HG02571 (cell line): ENCODE results near the gene RGL1.

Experiments
- ATAC-seq: cut with Tn5 transposase; IDR thresholded peaks from one replicate; pipeline ENCODE4 v1.9.1; 2021; ENCODE audit warnings: mild to moderate bottlenecking, moderate library complexity; ENCODE audit not compliant: unreplicated experiment

RGL1 gene

DNA sequence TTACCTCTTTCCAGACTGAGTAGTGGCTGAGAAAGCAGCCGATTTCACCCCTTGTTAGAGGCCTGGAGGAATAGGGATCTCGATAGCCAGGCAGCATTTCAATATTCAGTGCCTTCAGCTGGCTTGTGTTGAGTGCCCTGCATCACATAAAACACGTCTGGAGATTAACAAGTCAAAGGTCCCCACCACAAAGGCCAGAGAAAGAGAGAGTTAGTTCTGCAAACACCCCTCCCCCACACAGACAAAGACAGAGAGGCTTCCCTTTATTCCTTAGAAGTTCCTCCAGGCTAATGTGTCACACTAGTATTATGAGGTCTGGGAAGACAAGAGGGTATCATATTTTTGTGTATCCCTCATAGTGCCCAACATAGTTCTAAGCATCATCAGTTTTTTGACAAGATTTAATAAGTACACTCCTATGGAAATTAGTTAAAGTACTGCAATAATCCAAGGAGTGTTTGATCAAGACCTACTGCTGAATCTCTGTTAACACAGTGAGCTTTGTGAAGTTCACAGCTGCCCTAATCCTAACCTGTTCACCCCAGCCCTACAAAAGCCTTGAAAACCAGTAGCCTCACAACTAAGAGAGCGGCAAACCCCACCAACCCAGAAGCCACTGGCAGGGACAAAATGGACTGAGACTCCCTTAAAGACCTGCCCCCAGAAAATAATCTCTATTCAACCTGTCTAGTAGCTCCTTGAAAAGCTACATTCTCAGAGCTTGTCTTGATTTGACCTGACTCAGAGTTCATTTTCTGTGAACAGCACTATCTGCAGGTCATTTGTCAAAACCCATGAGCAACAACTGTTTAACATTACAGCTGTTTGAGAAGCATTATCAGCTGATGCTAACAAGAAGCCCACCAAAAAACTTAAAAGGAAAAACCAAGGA is 140.8 kb downstream of the RGL1 start:
- no peak for ATAC-seq

DNA sequence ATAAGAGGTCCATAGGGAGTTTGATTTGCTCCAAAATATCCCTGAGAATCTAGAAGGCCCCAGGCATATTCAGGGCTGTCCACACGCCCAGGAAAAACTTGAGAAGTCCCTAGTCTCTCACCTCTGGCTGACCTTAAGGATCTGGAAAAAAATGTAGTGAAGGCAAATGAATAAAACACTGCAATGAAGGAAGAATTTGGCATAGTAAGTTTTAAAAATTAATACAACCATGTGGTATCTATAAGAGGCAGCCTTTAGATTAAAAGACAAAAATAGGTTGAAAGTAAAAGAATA is 141.3 kb downstream of the RGL1 start:
- ATAC-seq = no peak

DNA sequence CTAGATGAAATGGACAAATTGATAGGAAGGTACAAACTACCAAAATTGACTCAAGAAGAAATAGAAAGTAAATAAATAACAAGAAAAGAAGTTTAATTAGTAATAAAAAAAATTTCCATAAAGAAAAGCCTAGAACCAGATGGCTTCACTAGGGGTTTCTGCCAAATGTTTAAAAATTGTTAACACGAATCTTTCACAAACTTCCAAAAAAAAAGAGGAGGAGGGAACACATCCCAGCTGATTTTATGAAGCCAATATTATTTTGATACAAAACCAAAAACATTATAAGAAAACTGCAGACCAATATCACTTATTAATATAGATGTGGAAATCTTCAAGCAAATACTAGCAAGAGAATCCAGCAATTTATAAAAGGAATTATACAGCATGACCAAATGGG is 143.1 kb downstream of the RGL1 start:
- no peak for ATAC-seq

DNA sequence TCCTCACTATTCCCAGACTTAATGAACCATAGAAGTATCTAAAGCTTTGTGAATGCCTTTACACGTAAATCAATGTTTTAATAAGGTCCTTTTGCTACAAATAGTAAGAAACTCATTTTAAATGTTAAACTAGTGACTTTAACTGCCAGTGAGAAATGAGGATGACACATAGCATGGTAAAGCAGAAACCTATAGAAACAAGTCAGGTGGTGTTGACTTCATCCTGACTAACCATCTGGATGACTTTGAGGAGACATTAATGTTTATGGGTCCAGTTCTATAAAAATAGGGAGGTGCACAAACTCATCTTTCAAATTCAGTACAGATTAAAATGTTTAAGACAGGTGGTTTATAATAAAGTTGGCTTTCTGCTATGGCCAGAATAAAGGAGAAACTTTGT is 147.2 kb downstream of the RGL1 start:
- ATAC-seq = no peak

DNA sequence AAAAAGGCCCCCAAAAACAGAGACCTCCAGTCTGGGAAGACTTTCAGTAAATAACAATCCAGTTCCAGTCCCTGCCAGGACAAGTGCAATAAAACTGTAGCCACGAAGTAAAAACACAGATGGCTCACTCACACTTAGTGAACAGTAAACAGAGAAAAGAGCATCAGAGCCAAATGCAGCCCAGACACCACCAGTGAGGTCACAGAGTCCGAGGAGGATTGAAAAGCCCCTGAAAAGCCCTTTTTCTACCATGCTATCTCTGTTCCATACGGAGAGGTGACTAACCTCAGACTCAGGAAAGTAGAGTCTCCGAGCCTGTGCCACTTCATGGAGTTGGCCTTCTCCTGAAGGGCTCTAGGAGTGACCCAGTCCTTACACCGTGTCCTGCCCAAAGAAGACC is 148.1 kb downstream of the RGL1 start:
- ATAC-seq = no peak

DNA sequence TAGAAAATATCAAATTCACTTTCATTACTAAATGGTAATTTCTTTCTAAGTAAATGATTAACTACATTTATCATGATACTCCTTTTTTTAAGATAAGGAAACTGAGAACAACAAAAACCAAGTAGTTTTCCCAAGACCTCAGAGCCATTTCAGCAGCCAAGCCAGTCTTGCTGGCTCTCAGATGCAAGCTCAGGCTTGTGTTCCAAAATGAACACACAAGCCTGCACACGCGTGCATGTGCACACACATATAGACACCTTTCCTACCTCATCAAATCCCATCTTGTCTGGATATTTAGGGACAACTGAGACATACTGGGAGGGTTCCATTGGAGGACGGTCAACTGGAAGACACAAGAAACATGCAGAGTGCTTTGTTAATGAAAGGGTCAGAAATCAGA is 149.6 kb downstream of the RGL1 start:
- no peak for ATAC-seq

DNA sequence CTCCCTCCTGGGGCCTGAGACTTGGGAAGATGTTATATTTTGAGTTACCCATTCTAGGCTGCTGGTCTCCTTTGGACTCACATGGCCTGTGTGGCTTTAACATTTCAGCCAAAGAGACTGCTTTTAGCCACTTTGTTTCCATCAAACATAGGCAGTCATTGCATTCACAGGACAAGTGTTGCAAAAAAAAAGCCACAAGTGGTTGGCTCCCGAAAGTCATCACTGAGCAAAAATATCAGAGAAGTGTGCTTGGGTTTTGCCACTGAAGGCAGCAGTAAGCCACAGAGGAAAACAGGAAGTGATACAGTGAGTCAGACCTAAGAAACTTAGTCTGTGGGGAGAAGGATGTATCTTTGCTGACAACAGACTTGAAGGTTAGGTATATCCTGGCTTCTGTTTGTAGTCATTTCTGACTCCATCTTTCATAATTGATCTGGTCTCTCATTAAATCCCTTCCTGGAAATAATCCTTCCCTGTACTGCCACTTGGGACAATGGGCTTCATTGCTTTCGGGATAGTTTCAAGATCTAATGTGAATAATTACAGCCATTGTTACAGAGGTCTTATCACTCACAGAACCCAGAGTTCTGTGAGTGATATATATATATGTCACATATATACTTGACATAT is 151.8 kb downstream of the RGL1 start:
- peak; percentile 99 for ATAC-seq

DNA sequence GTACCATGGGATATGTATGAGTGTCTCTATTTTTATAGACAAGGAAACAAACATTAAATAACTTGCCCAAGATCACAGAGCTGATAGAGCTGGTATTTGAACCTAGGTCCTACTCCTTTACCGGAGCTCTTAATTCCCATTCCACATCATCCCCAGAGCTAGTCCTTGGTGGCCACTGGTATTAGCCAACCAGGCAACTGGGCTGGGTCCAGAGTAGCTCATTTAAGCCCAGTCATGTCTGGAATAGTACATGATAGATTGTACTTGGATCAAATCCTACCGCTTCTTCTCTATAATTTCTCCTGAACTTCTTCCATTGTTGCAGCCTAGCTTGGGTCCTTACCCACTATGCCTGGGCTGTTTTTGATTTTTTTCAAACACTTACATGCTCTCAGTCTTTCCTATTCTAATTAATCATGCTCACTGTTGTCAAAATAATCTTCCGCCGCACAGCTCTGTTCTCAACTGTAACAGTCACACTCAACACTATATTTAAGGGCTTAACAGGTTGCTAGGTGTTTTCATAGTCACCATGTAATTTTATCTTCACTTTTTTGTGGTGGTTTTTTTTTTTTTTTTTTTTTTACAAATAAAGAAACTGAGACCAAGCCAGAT is 152.4 kb downstream of the RGL1 start:
- ATAC-seq = no peak

DNA sequence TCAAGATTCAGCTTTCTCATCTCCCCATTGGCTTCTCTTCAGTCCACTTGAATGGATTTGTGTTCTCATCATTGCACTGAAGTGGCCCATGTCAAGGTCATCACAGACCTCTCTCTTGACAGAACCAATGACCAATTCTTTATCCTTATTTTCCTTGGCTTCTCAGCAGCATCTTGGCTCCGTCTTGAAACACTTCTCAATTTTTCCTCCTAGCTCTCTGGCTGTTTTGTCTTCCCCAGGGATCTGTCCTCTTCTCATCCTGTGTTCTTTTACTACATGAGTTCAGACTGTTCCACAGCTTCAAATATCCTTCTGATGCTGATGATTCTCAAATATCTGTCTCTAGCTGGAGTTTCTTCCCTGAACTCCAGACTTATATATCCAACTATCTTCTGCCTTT is 154.0 kb downstream of the RGL1 start:
- no peak for ATAC-seq

DNA sequence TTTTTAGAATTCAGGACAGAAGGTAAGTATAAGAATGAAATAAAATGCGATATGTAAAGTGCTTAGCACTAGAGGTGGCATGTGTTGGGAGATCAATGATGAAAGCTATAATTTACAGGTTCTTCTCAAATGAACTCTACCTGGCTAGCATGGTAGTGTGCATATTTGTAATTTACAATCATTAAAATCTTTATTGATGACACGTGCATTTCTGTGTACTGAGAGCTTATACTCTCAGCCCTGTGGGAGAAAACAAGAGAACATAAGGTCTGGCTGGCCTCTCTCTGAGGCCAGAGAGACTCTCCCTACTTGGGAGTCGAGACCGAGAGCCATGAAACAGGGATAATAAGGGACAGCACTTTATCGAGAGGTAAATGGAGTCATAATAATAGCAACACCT is 156.2 kb downstream of the RGL1 start:
- ATAC-seq = no peak

DNA sequence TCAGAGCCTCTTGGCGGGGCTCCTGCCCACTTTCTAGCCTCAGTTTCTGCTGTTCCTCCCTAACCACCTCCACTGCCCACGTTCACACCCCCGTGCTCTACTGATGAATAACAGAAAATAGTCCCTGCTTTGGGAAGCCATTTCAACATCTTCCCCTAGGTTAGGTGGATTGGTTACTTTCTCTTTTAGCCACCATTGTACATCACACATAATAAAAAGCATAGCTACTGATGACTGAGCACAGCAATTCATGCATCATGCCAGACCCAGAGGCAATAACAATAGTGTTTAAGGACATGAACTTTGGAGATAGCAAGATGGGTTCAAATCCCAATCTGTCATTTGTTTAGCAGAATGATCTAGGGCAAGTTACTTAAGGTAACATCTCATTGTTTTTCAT is 158.0 kb downstream of the RGL1 start:
- no peak for ATAC-seq

DNA sequence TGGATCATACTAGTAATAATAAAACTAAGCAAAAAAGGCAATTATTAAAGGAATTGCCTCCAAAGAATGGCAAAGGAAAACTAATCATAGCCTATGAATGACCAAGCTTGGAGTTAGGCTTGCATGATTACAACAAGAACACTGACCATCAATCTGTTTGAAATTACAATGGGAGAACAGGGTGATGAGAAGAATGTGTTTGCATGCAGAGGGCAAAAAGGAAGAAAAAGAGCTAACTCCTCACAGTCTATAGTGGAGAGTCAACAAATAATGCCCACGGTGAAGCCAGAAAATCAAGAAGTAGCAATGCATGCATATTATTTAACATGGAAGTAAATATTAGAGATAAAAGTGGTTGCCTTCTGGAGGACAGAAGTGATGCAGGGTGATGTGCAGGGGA is 160.8 kb downstream of the RGL1 start:
- ATAC-seq = no peak

DNA sequence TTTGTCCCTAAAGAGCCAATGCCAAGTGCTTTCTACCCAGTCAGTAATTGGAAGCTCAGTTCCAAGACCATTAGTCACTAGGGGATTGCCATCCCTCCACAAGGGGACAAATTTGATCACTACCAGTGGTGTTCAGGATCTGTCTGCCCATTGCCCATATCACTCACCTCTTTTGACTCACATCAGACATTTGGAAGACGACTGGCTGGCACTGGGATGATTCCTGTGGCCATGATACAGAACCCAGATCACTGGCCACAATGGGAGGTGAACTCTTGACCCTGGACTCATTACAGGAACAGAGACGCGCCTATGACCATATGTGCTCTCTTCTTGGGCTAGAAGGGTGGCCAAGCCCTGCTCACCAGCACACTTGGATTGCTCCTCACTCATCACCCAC is 161.6 kb downstream of the RGL1 start:
- ATAC-seq = no peak

DNA sequence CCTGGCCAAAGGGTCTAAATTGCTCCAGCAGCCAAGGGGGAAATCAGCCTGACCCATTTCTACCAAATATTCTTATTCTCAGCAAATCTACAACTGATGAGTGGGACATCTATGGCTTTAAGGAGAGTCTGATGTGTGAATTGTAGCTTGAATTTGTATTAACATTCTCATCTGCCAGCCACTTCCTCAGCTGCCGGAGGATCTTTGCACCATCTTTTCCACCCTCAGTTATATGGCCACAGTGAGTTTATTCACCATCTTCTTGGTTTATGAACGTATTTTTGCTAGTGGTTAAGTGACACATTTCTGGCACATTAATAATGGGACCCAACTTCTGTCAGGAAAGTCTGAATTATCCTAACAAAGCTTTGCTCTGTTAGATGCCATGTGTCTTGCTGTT is 163.0 kb downstream of the RGL1 start:
- no peak for ATAC-seq

DNA sequence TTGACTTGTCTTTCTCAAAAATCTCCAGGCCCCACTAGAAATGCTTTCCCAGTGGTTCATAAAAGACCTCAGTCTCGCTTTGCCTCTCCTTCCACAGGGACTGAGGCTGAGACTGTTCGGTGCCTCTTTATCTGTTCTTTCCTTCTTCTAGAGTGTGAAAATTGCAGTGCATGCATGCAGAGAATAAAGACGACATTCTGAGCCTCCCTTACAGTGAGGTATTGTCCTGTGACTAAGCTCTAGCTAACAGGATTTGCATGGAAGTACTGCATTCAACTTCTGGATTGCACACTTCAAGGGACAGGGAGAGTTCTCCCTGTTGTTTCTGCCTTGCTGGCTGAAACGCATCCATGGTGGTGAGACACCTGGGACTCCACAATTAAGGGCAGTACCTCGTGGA is 163.5 kb downstream of the RGL1 start:
- no peak for ATAC-seq

DNA sequence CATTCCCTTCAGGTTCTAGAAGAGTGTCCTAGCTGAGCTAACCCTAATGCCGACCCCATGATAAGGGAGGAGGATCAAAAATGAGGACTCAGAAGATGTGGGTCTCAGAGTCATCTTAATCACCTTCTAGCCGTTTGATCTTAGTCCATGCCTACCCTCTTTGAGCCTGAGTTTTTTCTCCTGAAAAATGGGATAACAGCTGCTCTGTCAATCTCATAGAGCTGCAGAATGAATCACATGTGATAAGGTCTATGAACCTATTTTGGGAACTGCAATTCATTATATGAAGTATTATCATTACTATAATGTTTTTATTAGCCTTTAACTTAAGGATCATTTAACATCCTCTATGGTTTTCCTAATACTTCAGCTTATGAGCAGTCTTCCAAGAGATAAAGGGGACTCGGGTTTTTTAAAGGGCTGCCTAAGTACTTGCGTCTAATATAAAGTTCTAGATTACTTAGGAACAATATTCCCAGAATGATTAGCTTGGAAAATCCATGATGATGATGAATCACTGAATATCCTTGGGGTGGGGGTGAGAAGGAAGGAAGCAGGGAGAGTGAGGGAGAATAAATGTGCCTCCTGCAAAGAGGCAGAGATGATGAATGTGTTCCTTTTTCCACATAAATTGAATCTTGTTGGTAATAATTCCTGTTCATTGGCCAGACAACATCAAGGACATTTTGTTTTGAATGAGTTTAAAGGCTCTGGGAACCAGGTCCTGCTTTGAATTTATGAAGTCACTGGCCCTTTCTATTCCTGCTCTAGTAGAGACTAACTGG is 165.8 kb downstream of the RGL1 start:
- ATAC-seq = no peak

DNA sequence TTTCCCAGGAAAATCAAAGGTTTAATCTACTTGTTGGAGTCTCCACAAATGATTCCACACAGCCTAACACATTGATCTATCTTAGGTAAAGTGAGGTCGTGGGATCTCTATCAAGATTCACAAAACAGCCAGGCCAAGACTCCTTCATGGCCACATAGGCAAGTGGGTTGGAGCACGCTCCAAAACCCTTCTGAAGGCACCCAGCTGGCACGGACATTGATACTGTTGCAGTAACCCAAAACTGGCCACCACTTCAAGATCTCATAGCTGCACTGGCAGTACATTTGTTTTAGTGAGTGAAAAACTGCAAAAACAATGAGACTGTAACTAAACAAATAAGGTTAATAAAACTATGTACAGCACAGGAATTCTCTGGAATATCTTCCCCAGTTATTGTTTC is 170.7 kb downstream of the RGL1 start:
- ATAC-seq = no peak

DNA sequence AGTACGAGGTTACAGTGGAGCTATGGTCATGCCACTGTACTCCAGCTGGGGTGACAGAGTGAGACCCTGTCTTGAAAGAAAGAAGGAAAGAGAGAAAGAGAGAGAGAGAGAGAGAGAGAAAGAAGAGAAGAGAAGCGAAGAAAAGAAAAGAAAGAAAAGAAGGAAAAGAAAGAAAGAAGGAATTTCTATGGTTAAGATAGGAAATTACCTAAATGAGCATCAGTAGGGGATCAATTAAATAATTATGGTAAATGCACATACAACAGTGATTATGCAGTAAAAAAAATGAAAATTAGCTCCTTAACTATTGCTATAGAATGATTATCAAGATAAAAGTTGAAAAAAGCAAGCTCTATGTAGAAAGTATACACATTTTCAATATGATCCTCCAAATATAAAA is 172.8 kb downstream of the RGL1 start:
- no peak for ATAC-seq
